H1 (cell line): ENCODE results near the gene BRPF1. TPM values are rescaled to one million over a fixed set of nuclear protein-coding genes. Genes with fewer than 3 reads are reported as not detected.

ENCODE experiments used
- HDAC6 ChIP-seq: IDR thresholded peaks from one replicate; pipeline ENCODE4 v1.7.1; 2012; ENCODE audit warnings: low read depth, mild to moderate bottlenecking, inconsistent platforms, low read length, moderate library complexity
- KDM4A ChIP-seq: IDR thresholded peaks from one replicate; pipeline ENCODE4 v1.7.1; 2012; ENCODE audit warnings: low read depth, mild to moderate bottlenecking, moderate library complexity, low read length, inconsistent platforms; ENCODE audit not compliant: severe bottlenecking
- NANOG ChIP-seq: IDR thresholded peaks from 2 replicates; pipeline ENCODE4 v1.6.1; 2011; ENCODE audit warnings: low read length, low read depth, mild to moderate bottlenecking, inconsistent platforms; ENCODE audit not compliant: insufficient read depth, poor library complexity, severe bottlenecking
- SIRT6 ChIP-seq: IDR thresholded peaks from one replicate; pipeline ENCODE4 v1.7.1; 2012; ENCODE audit warnings: low read length, inconsistent platforms
- ZNF274 ChIP-seq: IDR thresholded peaks from 2 replicates; pipeline ENCODE4 v1.7.0; 2012; ENCODE audit warnings: low read length, borderline replicate concordance; ENCODE audit errors: extremely low read depth
- polyA plus RNA-seq, 7 experiments: library from polyadenylated mRNA; depleted of rRNA in 3 of 7; stranded (reverse) in 5 of 7; unstranded in 2 of 7; fragments of >200 nt in 5 of 7; fragments of 200-250 nt in 2 of 7; gene quantifications; 1 replicate in 5 of 7; 2 replicates in 1 of 7; 4 replicates in 1 of 7; pipeline versions ENCODE4 v1.2.1 to v1.2.3, GENCODE V29; 2011 to 2013; ENCODE audit warnings: missing spikeins in 2 of 7, mixed read lengths in 2 of 7
- total RNA-seq: library from RNA; stranded (reverse); fragmentation: NEBNext Ultra II Directional; extraction: Animal tissue kit (Norgen Biotek cat#: 25700); gene quantifications from 2 replicates; pipeline ENCODE4 v1.2.1, GENCODE V29; 2021

The BRPF1 gene
- total and polyA plus RNA-seq, 2 of the 8 experiments (the other 6 are each of a cell fraction or from before 2014, with no cell fraction given) = 11.3 to 21.7 TPM

DNA sequence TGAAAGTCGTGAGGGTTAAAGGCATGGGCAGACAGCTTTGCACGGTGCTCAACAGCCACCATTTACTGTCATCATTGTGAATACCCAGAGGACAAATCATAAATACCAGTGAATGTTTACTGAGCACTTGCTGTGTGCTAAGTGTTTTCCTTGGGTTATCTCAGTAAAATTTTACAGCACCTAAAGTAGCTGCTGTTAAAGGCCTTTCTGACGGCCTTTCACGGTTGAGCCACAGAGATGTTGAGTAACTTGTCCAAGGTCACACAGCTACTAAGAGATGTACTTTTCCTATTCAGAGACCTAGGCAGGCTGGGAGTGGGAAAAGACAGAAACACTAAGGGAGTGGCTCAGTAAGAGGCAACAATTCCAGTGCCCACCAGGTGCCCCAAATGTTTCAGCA lies 28.3 kb upstream of the BRPF1 start (continued):
- TF ChIP-seq HDAC6 (no peak), ZNF274 (no peak), KDM4A (no peak), NANOG (no peak), SIRT6 (no peak)
